Subcutaneous abdominal adipose tissue (tissue), 5 donors: Measurements from ENCODE around the gene ZNF423.
"Not testable (repeated sequence)": the region's sequence is repeated elsewhere in the genome, so short reads cannot be mapped to it uniquely, and the experiment has no call there.

Experiments
- H3K27ac ChIP-seq: one replicate; pipeline ENCODE4 v1.7.0; 2013; ENCODE audit warnings: low read depth, mild to moderate bottlenecking, inconsistent platforms, low read length, moderate library complexity
- H3K27me3 ChIP-seq, 5 donors: one replicate each; pipeline ENCODE4 v1.7.0; 2013; ENCODE audit warnings: low read length in 5 of 5, inconsistent platforms in 1 of 5; ENCODE audit not compliant: control insufficient read depth in 5 of 5, insufficient read depth in 4 of 5
- H3K36me3 ChIP-seq, 5 donors: one replicate each; pipeline ENCODE4 v1.7.0; 2013; ENCODE audit warnings: low read length in 5 of 5; ENCODE audit not compliant: control insufficient read depth in 5 of 5, insufficient read depth in 5 of 5
- H3K4me1 ChIP-seq, 5 donors: one replicate each; pipeline ENCODE4 v1.7.0; 2013; ENCODE audit warnings: low read length in 5 of 5, mild to moderate bottlenecking in 3 of 5, moderate library complexity in 1 of 5; ENCODE audit not compliant: control insufficient read depth in 5 of 5, insufficient read depth in 5 of 5
- H3K4me3 ChIP-seq, 5 donors: one replicate each; pipeline ENCODE4 v1.7.0; 2013; ENCODE audit warnings: low read length in 5 of 5, low read depth in 1 of 5
- H3K9ac ChIP-seq, 5 donors: one replicate each; pipeline ENCODE4 v1.7.0; 2013; ENCODE audit warnings: low read length in 5 of 5, mild to moderate bottlenecking in 4 of 5, moderate library complexity in 3 of 5
- H3K9me3 ChIP-seq, 5 donors: one replicate each; pipeline ENCODE4 v1.7.0; 2013; ENCODE audit warnings: low read length in 5 of 5; ENCODE audit not compliant: control insufficient read depth in 5 of 5
- donor health status: healthy.
- donor health status: healthy.
- donor health status: healthy.
- donor health status: healthy.
- donor health status: healthy.

Gene ZNF423

DNA sequence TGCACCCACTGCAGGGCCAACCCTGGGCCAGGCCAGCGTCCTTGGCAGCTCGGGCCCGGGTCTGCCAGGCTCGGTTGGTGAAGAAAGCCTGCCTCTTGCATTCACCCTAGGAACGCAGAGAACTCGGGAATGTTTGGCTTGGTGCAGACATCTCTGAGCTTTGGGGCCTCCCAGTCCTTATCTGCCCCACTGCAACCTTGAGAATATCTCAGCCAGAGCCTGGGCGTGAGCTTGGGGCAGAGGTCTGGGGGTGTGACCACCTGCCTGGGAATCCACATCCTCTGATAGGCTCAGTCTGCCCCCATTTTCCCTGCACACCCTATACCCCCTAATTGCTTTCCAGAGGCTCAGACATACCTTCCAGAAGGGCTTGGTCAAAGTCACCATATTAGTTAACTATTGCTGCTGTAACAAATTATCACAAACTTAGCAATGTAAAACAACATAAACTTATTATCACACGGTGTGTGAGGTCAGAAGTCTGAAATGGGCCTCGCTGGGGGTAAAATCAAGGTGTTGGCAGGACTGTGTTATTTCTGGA lies 30.7 kb upstream of the ZNF423 start:
- Histone ChIP-seq H3K9me3 (peaks cover 0 to 7% (median 6%) of the 10 kb centered on the region in 5 donors), H3K27ac (no peak overlapping the region), H3K27me3 (peaks cover 0 to 3% (median 0%) of the 10 kb centered on the region in 5 donors)

DNA sequence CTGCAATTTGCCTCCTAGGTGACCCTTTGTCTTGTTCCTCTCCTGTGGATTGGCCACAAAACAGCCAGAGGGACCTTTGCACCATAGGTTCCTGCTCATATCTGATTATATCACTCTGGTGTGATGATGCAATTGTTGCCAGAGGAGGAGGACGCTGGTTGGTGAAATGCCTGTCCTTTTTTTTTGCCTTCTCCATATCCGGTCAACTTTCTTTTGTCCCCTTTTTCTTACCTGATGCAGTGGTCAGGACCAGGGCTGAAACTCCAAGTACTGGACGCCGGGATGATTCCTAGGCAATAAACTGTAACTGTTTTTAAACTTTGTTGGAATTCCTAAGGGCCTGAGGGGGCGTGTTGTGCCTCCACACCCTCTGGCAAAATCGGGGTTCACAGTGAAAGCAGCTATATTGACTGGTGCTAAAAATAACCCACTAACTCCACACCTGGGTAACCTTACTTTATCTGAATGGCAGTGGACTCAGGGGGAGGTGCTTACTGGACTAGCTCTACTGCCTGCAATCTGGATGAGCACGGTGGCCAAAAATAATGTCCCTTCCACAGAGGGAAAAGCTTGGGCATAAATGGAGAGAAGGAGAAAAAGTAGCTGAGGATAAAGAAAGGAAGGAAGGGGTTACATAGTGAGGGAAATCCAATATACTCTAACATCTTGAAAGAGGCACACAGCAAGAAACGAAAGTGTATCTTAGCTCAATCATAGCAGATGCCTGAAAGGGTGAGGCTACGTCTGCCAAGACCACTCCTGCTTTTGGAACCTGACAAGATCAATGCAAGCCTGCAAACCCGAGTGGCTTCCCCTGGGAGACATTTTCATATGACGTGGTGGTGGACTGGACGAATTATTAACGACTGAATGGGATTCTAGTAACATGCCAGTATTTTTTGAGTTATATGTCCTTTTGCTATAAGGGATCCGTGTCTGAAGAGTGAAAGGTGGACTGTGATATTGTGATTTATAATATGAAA lies 28.4 kb upstream of the ZNF423 start:
- no peak overlapping the region for H3K27ac ChIP-seq
- H3K36me3 ChIP-seq: no peaks in the 10 kb centered on the region
- no peaks in the 10 kb centered on the region for H3K9me3 ChIP-seq
- H3K4me3 ChIP-seq: no peak overlapping the region
- H3K4me1 ChIP-seq: no peaks in the 10 kb centered on the region
- no peak overlapping the region for H3K9ac ChIP-seq
- H3K27me3 ChIP-seq: no peaks in the 10 kb centered on the region

More for the DNA sequence above, 30.7 kb upstream of the ZNF423 start:
- no peaks in the 10 kb centered on the region for H3K4me1 ChIP-seq
- no peak overlapping the region for H3K9ac ChIP-seq
- H3K36me3 ChIP-seq: no peaks in the 10 kb centered on the region
- H3K4me3 ChIP-seq: no peak overlapping the region

GRCh38 chr16:49883076-49884014 lies 27.4 kb upstream of the ZNF423 start:
- no peaks in the 10 kb centered on the region for H3K27me3 ChIP-seq
- H3K9ac ChIP-seq: no peak overlapping the region
- H3K9me3 ChIP-seq: no peaks in the 10 kb centered on the region
- H3K4me3 ChIP-seq: no peak overlapping the region
- H3K36me3 ChIP-seq: no peaks in the 10 kb centered on the region
- no peaks in the 10 kb centered on the region for H3K4me1 ChIP-seq
- H3K27ac ChIP-seq: no peak overlapping the region

- Histone ChIP-seq H3K4me1 (peaks cover 0 to under 1% (median 0%) of the 10 kb centered on the region in 5 donors), H3K27me3 (peaks cover 0 to 3% (median 0%) of the 10 kb centered on the region in 5 donors), H3K27ac (no peak overlapping the region), H3K9me3 (no peaks in the 10 kb centered on the region), H3K9ac (no peak overlapping the region), H3K4me3 (no peak overlapping the region), H3K36me3 (no peaks in the 10 kb centered on the region)
Measured at GRCh38 chr16:49881890-49882289, 26.0 kb upstream of the ZNF423 start.

DNA sequence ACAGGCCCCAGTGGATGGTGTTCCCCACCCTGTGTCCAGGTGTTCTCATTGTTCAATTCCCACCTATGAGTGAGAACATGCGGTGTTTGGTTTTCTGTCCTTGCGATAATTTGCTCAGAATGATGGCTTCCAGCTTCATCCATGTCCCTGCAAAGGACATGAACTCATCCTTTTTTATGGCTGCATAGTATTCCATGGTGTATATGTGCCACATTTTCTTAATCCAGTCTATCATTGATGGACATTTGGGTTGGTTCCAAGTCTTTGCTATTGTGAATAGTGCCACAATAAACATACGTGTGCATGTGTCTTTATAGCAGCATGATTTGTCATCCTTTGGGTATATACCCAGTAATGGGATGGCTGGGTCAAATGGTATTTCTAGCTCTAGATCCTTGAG lies 22.6 kb upstream of the ZNF423 start:
- not testable (repeated sequence) for H3K9me3 ChIP-seq, H3K9ac ChIP-seq, H3K36me3 ChIP-seq, H3K27ac ChIP-seq, H3K4me1 ChIP-seq, H3K4me3 ChIP-seq, H3K27me3 ChIP-seq

GRCh38 chr16:49876716-49877129 lies 20.8 kb upstream of the ZNF423 start:
- H3K4me3 ChIP-seq: peak overlapping the region in 1 of 5 donors; percentile 47
- no peaks in the 10 kb centered on the region for H3K9me3 ChIP-seq
- H3K27ac ChIP-seq: no peak overlapping the region
- peaks cover 0 to 8% (median 5%) of the 10 kb centered on the region in 5 donors for H3K4me1 ChIP-seq
- H3K9ac ChIP-seq: no peak overlapping the region
- no peaks in the 10 kb centered on the region for H3K36me3 ChIP-seq
- H3K27me3 ChIP-seq: peaks cover 0 to 3% (median 0%) of the 10 kb centered on the region in 5 donors

DNA sequence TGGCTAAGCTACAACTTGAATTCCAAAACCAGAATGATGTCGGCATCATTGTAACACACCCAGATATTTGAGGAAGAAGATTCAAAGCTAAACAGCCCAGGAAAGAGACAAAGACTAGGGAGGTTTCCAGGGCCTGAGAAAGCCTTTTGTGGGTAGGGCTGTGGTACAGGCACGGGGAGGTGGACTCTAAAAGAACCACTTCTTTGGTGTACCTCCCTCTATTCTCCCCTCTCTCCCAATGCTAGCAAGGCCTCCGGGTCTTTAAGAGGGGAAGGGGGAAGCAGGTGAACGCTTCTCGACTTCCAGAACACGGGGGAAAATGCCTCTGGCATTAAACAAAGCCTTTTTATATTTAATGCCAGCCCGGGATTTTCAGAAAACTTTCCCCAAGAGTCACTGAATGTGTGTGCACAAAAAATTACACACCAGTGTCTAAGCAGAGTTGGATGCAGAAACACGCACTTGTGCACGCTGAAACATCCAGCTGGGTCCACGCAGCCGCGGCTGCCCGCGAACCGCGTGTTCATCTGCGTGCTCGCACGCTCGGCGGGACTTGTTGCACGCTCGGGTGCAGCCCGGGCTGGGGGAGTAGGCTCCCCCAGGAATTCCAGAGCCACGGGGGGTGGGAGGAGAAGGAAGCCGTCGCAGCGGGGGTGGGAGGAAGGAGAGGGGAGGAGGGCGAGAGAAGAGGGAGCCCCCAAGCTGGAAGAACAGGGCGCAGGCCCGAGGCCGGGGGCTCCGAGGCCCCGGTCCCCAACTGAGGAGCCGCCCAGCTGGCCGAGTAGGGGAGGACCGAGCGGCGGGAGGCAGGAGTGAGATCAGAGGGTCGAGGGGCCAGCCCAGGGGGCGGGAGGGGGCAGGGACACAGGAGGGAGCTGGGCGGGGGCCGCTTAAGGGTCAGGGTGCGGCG lies 20.1 kb upstream of the ZNF423 start:
- Histone ChIP-seq H3K27ac (no peak overlapping the region), H3K4me1 (peaks cover 0 to 8% (median 5%) of the 10 kb centered on the region in 5 donors), H3K4me3 (peak overlapping the region in 2 of 5 donors; percentile 11 to 47), H3K27me3 (peaks cover 0 to 3% (median 0%) of the 10 kb centered on the region in 5 donors), H3K36me3 (no peaks in the 10 kb centered on the region), H3K9ac (peak overlapping the region in 1 of 5 donors; percentile 36), H3K9me3 (no peaks in the 10 kb centered on the region)

GRCh38 chr16:49874613-49875237 lies 18.8 kb upstream of the ZNF423 start:
- Histone ChIP-seq H3K4me1 (peaks cover 0 to 8% (median 5%) of the 10 kb centered on the region in 5 donors), H3K36me3 (no peaks in the 10 kb centered on the region), H3K4me3 (no peak overlapping the region), H3K27me3 (peaks cover 0 to 3% (median 0%) of the 10 kb centered on the region in 5 donors), H3K9me3 (no peaks in the 10 kb centered on the region), H3K27ac (no peak overlapping the region), H3K9ac (no peak overlapping the region)

GRCh38 chr16:49871824-49872223 lies 15.9 kb upstream of the ZNF423 start:
- H3K9me3 ChIP-seq, H3K9ac ChIP-seq, H3K27me3 ChIP-seq, H3K36me3 ChIP-seq, H3K27ac ChIP-seq, H3K4me3 ChIP-seq: not testable (repeated sequence)
- peaks cover 0 to 13% (median 8%) of the 10 kb centered on the region in 5 donors for H3K4me1 ChIP-seq
